ENCODE results near the gene ZBTB44. TPM values are rescaled to one million over a fixed set of nuclear protein-coding genes. Genes with fewer than 3 reads are reported as not detected.
"Not testable (repeated sequence)": the region's sequence is repeated elsewhere in the genome, so short reads cannot be mapped to it uniquely, and the experiment has no call there.

Gene ZBTB44
- total RNA-seq, 2 donors from 2014 or later, result 47.8 to 50.5 TPM

DNA sequence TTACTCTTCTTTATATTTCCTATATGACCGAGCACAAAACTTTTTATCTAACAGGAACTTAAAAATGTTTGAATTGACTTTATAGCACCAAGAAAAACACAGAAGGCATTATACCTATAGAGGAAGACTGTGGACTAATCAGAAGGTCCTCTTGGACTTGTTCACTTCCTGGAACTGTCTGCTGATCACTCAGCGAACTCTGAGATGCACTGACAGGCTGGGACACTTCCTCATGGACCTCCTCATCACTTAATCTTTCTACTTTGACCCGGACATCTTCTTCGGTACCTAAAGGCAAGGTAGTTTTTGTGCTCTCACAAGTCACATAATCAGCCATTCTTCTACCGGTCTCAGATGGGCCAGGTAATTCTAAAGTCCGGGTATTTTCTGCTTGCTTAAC lies 54.0 kb downstream of the ZBTB44 start:
- H3K9me3 Mint-ChIP-seq, result peaks cover 2 to 7% of the 10 kb centered on the region in 2 donors
- no peaks in the 10 kb centered on the region for H3K27me3 Mint-ChIP-seq (ENCODE audit: low read depth)
- no peak overlapping the region for H3K4me3 Mint-ChIP-seq
- ATAC-seq (replicated peaks in 1 of 2) (no peak), DNase-seq (no peak)
- no peak overlapping the region for H3K27ac Mint-ChIP-seq
- H3K36me3 Mint-ChIP-seq (ENCODE audit: insufficient read depth in 2 of 2), result peaks cover 15 to 31% of the 10 kb centered on the region in 2 donors
- peaks cover 6% of the 10 kb centered on the region for H3K4me1 Mint-ChIP-seq (ENCODE audit: low read depth)

DNA sequence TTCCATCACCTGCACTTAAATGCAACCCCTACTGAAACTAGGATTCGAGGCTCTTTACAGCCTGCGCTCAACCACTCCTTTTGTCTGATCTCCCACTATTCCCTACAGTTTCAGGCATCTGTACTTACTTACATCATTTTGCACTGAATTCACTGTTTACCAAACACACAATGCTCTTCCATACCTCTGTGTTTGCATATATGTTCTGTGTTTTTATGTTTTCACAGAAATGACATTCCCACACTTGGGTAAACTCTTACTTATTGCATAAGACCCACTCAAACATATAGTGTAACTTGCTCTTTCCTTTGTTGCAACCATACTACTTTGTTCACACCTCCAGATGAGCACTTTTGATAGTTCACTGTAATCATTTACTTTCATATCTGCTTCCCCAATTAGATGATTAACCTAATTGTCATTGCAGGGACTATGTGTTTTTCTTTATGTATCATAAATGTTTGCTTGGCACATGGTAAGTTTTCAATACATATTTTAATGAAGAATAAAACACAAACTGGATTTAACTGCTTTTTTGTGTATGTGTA lies 54.6 kb downstream of the ZBTB44 start:
- H3K4me3 Mint-ChIP-seq, result no peak overlapping the region
- DNase-seq, result no peak
- H3K9me3 Mint-ChIP-seq, result peaks cover 5 to 7% of the 10 kb centered on the region in 2 donors
- H3K27me3 Mint-ChIP-seq (ENCODE audit: low read depth), result no peaks in the 10 kb centered on the region
- peaks cover 15 to 36% of the 10 kb centered on the region in 2 donors for H3K36me3 Mint-ChIP-seq (ENCODE audit: insufficient read depth in 2 of 2)
- ATAC-seq (replicated peaks in 1 of 2), result no peak
- no peak overlapping the region for H3K27ac Mint-ChIP-seq
- H3K4me1 Mint-ChIP-seq (ENCODE audit: low read depth), result peaks cover 6% of the 10 kb centered on the region

DNA sequence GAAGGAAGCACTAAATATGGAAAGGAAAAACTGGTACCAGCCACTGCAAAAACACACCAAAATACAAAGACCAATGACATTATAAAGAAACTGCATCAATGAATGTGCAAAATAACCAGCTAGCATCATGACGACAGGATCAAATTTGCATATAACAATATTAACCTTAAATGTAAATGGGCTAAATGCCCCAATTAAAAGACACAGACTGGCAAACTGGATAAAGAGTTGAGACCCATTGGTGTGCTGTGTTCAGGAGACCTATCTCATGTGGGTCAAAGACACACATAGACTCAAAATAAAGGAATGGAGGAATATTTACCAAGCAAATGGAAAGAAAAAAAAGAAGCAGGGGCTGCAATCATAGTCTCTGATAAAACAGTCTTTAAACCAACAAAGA lies 63.0 kb downstream of the ZBTB44 start:
- Mint-ChIP-seq H3K4me1 (ENCODE audit: low read depth) (peaks cover 10% of the 10 kb centered on the region), H3K9me3 (peaks cover 8 to 14% of the 10 kb centered on the region in 2 donors), H3K36me3 (ENCODE audit: insufficient read depth in 2 of 2) (peaks cover 15 to 21% of the 10 kb centered on the region in 2 donors)
- H3K27me3 Mint-ChIP-seq (ENCODE audit: low read depth); ATAC-seq (replicated peaks in 1 of 2); H3K27ac Mint-ChIP-seq; DNase-seq; H3K4me3 Mint-ChIP-seq: not testable (repeated sequence)

DNA sequence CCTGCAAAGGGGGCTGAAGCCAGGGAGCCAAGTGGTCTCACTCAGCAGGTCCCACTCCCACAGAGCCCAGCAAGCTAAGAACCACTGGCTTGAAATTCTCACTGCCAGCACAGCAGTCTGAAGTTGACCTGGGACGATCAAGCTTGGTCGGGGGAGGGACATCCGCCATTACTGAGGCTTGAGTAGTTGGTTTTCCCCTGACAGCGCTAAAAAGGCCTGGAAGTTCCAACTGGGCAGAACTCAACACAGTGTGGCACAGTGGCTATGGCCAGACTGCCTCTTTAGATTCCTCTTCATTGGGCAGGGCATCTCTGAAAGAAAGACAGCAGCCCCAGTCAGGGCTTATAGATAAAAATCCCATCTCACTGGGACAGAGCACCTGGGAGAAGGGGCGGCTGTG lies 64.8 kb downstream of the ZBTB44 start:
- not testable (repeated sequence) for H3K9me3 Mint-ChIP-seq; H3K4me3 Mint-ChIP-seq; H3K27me3 Mint-ChIP-seq (ENCODE audit: low read depth); H3K36me3 Mint-ChIP-seq (ENCODE audit: insufficient read depth in 2 of 2); DNase-seq; ATAC-seq (replicated peaks in 1 of 2); H3K27ac Mint-ChIP-seq
- peaks cover 20% of the 10 kb centered on the region for H3K4me1 Mint-ChIP-seq (ENCODE audit: low read depth)

DNA sequence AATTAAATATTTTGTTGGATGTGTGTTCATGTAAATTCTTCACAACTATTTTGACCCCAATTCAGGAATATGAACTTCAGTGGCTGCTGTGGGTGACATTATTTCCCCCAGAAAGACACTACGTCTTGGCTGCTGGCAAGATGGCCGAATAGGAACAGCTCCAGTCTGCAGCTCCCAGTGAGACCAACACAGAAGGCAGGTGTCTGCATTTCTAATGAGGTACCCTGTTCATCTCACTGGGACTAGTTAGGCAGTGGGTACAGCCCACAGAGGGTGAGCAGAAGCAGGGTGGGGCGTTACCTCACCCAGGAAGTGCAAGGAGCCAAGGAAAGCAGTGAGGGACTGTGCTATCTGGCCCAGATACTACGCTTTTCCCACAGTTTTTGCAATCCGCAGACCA lies 65.3 kb downstream of the ZBTB44 start:
- no peak overlapping the region for H3K27ac Mint-ChIP-seq
- H3K27me3 Mint-ChIP-seq (ENCODE audit: low read depth), result no peaks in the 10 kb centered on the region
- H3K4me3 Mint-ChIP-seq, result no peak overlapping the region
- ATAC-seq (replicated peaks in 1 of 2) (no peak), DNase-seq (no peak)
- peaks cover 22% of the 10 kb centered on the region for H3K4me1 Mint-ChIP-seq (ENCODE audit: low read depth)
- peaks cover 9 to 10% of the 10 kb centered on the region in 2 donors for H3K36me3 Mint-ChIP-seq (ENCODE audit: insufficient read depth in 2 of 2)
- H3K9me3 Mint-ChIP-seq, result peaks cover 5 to 9% of the 10 kb centered on the region in 2 donors

DNA sequence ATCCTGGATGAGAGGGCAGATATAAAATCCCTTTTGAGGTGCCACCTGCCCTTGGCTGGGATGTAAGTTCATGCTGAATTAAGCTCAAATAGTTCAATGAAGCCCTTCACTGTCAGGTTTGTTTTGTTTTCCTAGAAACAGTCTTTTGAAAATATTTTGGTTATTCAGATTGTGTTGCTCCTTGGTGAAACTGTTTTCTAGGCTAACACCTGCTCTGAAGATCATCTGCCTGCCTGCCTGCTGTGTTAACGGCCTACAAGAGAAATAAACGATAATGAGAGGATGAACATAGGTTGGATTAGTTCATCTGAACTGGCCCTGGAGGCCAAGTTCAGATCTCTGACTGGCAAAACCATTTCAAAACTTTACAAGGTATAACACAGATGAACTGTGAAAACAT lies 67.4 kb downstream of the ZBTB44 start:
- Mint-ChIP-seq H3K27me3 (ENCODE audit: low read depth) (no peaks in the 10 kb centered on the region), H3K4me1 (ENCODE audit: low read depth) (peaks cover 29% of the 10 kb centered on the region), H3K27ac (no peak overlapping the region), H3K4me3 (no peak overlapping the region), H3K9me3 (peaks cover 3 to 7% of the 10 kb centered on the region in 2 donors), H3K36me3 (ENCODE audit: insufficient read depth in 2 of 2) (peaks cover 4 to 9% of the 10 kb centered on the region in 2 donors)
- no peak for ATAC-seq (replicated peaks in 1 of 2)
- no peak for DNase-seq

DNA sequence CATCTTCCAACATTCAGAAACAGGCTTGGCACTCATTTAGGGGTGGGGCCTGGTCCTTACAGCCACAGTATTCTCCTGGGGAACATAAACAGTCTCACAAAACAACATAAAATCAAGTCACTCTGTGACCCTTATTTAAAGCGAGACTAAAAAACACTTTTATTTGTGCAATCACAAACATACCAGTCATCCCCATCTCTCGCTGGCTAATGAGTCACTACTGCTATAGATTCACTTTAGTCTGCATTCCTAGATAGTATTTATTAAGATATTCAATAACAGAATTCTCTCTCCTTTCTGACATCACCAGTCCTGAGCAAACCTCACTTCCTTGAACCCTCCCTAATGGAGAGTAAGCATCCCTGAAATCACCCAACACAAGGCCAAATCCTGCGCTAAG lies 68.0 kb downstream of the ZBTB44 start:
- H3K4me1 Mint-ChIP-seq (ENCODE audit: low read depth), result peaks cover 29% of the 10 kb centered on the region
- no peaks in the 10 kb centered on the region for H3K27me3 Mint-ChIP-seq (ENCODE audit: low read depth)
- H3K36me3 Mint-ChIP-seq (ENCODE audit: insufficient read depth in 2 of 2), result peaks cover 3 to 5% of the 10 kb centered on the region in 2 donors
- H3K4me3 Mint-ChIP-seq, result no peak overlapping the region
- no peak for DNase-seq
- ATAC-seq (replicated peaks in 1 of 2), result peak in 1 of 2 donors; percentile 35
- H3K9me3 Mint-ChIP-seq, result peaks cover 2 to 3% of the 10 kb centered on the region in 2 donors
- H3K27ac Mint-ChIP-seq, result peak overlapping the region; percentile 9

DNA sequence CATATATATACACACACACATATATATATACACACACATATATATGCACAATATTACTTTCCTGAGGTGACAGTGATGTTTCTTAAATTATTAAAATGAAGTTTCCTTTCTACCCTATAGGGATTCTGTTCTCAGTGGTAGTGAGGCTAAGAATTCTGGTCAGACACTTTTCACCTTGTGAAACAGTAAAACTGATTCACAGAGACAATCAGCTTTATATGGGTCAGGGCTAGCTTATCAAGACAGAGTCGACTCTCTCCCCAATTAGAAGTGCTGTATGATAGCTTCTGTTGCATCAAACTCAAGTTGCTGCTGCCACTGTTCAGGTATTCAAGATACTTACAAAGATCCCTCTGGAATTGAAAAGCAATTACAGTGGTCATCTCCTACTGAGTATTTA lies 68.4 kb downstream of the ZBTB44 start:
- DNase-seq (no peak), ATAC-seq (replicated peaks in 1 of 2) (no peak)
- Mint-ChIP-seq H3K36me3 (ENCODE audit: insufficient read depth in 2 of 2) (peaks cover 3 to 5% of the 10 kb centered on the region in 2 donors), H3K27ac (no peak overlapping the region), H3K4me1 (ENCODE audit: low read depth) (peaks cover 29% of the 10 kb centered on the region), H3K9me3 (peaks cover 2 to 3% of the 10 kb centered on the region in 2 donors), H3K27me3 (ENCODE audit: low read depth) (no peaks in the 10 kb centered on the region), H3K4me3 (no peak overlapping the region)

DNA sequence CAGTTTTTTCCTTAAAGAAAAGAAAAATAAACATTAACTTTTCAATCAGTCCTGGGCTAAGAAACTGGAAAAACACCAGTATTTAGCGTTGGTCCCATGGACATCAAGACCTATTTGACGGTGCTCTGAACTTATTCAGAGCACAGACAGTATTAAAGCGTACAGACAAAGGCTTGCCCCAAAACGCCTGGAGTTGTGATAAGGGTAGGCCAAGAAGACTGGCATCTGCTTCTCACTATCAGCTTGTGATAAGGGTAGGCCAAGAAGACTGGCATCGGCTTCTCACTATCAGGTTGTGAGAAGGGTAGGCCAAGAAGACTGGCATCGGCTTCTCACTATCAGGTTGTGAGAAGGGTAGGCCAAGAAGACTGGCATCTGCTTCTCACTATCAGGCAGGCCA lies 69.3 kb downstream of the ZBTB44 start:
- H3K36me3 Mint-ChIP-seq (ENCODE audit: insufficient read depth in 2 of 2); H3K27me3 Mint-ChIP-seq (ENCODE audit: low read depth); DNase-seq; H3K4me3 Mint-ChIP-seq; H3K9me3 Mint-ChIP-seq; ATAC-seq (replicated peaks in 1 of 2): not testable (repeated sequence)
- H3K27ac Mint-ChIP-seq, result peak overlapping the region; percentile 33
- peaks cover 22% of the 10 kb centered on the region for H3K4me1 Mint-ChIP-seq (ENCODE audit: low read depth)

DNA sequence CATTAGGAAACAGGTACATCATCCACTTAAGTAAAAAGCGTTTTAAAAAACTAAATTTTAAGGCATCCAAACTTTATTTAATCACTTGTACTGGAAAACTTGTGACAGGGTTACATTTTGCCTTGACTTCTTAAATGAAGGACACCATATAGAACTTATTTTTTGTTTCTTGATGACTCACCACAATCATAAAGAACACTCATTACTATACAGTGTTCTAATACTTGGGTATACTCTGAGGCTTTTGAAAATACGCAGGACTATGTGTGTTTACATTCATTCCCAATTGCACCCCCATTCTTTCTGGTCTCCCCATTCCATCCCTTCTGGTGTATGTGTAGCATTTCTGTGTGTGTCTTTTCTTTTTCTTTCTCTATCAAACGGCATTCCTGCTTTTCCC lies 69.9 kb downstream of the ZBTB44 start:
- Mint-ChIP-seq H3K4me1 (ENCODE audit: low read depth) (peaks cover 22% of the 10 kb centered on the region), H3K4me3 (no peak overlapping the region), H3K36me3 (ENCODE audit: insufficient read depth in 2 of 2) (no peaks in the 10 kb centered on the region), H3K9me3 (no peaks in the 10 kb centered on the region), H3K27me3 (ENCODE audit: low read depth) (no peaks in the 10 kb centered on the region), H3K27ac (peak overlapping the region; percentile 33)
- DNase-seq, result no peak
- ATAC-seq (replicated peaks in 1 of 2), result no peak

DNA sequence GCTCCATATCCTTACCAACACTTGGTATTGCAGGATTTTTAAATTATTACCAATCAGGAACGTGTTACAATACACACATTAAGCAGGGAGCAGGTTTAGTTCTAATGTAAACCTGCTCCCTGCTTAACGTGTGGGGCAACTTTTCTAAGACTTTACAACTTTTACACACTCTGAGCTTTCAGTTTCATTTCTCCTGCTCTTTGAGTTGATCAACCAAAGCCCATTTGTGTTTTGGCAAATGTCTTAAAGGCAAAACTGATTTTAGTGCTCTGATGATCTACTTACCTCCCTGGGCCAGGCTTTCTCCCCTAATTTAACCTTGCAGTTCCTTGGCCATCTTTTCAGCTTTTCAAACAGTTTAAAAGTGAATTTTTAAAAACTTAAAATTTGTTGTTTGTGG lies 70.9 kb downstream of the ZBTB44 start:
- Mint-ChIP-seq H3K4me1 (ENCODE audit: low read depth) (peaks cover 22% of the 10 kb centered on the region), H3K9me3 (no peaks in the 10 kb centered on the region), H3K36me3 (ENCODE audit: insufficient read depth in 2 of 2) (no peaks in the 10 kb centered on the region), H3K4me3 (peak overlapping the region in 1 of 2 donors; percentile 72), H3K27ac (peak overlapping the region; percentile 82), H3K27me3 (ENCODE audit: low read depth) (no peaks in the 10 kb centered on the region)
- peak in 1 of 2 donors; percentile 59 for ATAC-seq (replicated peaks in 1 of 2)
- DNase-seq, result no peak

DNA sequence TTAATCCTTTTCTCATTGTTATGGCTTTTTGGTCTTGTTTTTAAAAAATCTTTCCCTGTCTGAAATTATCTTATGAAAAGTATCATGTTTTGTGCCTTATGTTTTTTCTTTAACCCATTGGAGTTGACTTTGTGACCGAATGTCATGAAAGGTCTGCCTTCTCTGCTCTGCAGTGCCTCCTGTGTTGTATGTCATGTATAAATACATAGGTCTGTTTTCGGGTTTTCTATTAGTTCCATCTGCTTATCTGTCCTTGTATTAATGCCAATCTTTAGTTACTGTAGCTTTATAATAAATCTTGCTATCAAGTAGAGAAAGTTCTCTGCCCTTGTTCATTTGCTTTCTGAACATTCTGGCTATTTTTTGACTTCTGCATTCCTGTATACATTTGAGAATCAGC lies 73.0 kb downstream of the ZBTB44 start:
- Mint-ChIP-seq H3K27me3 (ENCODE audit: low read depth) (no peaks in the 10 kb centered on the region), H3K36me3 (ENCODE audit: insufficient read depth in 2 of 2) (peaks cover 2 to 4% of the 10 kb centered on the region in 2 donors), H3K9me3 (no peaks in the 10 kb centered on the region), H3K4me3 (no peak overlapping the region), H3K4me1 (ENCODE audit: low read depth) (peaks cover 18% of the 10 kb centered on the region), H3K27ac (peak overlapping the region; percentile 22)
- no peak for DNase-seq
- no peak for ATAC-seq (replicated peaks in 1 of 2)

DNA sequence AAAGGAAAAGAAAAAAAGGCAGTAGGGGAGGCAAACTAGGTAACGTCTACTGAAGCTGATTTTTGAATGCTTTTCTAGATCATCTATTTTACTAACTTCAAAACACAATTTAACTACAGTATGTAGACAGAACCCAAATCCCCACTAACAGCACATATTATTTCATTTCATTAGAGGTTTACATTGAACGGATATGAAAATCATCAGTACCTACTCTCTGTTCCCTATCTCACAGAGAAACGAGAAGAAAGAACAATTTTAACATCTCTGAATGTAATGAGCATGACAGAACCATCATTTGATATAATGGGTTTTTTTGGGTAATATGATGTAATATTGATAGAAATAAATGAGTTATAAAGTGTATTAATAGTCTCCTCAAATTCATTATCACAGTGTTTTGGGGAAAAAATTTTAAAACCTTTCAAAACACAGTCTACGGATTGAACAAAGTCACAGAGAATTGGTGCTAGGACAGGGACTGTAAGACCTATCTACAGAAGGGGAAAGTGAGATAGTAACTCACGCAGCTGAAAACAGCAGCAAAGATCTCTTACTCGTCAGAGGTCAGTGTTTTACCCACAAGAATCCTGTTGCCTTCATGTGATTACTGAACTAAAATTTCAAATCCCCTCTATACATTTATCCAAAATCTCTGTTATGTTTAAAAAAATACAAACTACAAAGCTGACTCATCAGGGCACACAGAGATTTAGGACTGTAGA lies 77.3 kb downstream of the ZBTB44 start:
- Mint-ChIP-seq H3K27ac (no peak overlapping the region), H3K4me3 (no peak overlapping the region), H3K36me3 (ENCODE audit: insufficient read depth in 2 of 2) (peaks cover 2 to 6% of the 10 kb centered on the region in 2 donors), H3K9me3 (no peaks in the 10 kb centered on the region), H3K27me3 (ENCODE audit: low read depth) (no peaks in the 10 kb centered on the region), H3K4me1 (ENCODE audit: low read depth) (no peaks in the 10 kb centered on the region)
- ATAC-seq (replicated peaks in 1 of 2) (no peak), DNase-seq (no peak)

DNA sequence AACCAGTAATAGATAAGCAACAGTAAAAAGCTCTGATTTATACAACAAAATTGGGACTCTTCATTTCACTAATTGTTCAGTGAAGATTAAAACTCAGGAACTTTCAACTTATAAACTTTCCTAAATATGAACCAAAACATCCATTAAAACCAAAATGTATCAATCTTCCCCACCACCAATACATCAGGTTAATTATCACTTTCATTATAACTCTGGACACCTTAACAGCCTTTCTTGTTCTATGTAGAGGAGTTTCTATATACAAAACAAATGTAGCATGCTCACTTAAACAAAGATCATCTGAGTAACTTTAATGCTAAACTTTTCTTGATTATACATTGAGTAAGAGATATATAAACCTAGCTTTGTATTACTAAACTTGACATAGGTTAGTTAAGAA lies 80.4 kb downstream of the ZBTB44 start:
- H3K27me3 Mint-ChIP-seq (ENCODE audit: low read depth), result no peaks in the 10 kb centered on the region
- ATAC-seq (replicated peaks in 1 of 2) (no peak), DNase-seq (no peak)
- peak overlapping the region; percentile 29 for H3K27ac Mint-ChIP-seq
- H3K4me3 Mint-ChIP-seq, result no peak overlapping the region
- peaks cover 2 to 7% of the 10 kb centered on the region in 2 donors for H3K36me3 Mint-ChIP-seq (ENCODE audit: insufficient read depth in 2 of 2)
- no peaks in the 10 kb centered on the region for H3K9me3 Mint-ChIP-seq
- no peaks in the 10 kb centered on the region for H3K4me1 Mint-ChIP-seq (ENCODE audit: low read depth)
